Measurements from ENCODE around the gene TRERF1.

The TRERF1 gene

GRCh38 chr6:42301986-42302385 is 149.7 kb downstream of the TRERF1 start:
- DNase-seq, result no peak

- DNase-seq, result no peak
These were observed 151.0 kb downstream of the TRERF1 start for GRCh38 chr6:42300701-42301100.

GRCh38 chr6:42300185-42300584 is 151.5 kb downstream of the TRERF1 start:
- DNase-seq, result no peak

GRCh38 chr6:42297661-42298060 is 154.1 kb downstream of the TRERF1 start:
- no peak for DNase-seq

GRCh38 chr6:42296614-42297013 is 155.1 kb downstream of the TRERF1 start:
- no peak for DNase-seq

GRCh38 chr6:42295677-42296076 is 156.0 kb downstream of the TRERF1 start:
- no peak for DNase-seq

- no peak for DNase-seq
These were observed 156.5 kb downstream of the TRERF1 start for GRCh38 chr6:42295181-42295580.

- DNase-seq, result no peak
These were observed 157.0 kb downstream of the TRERF1 start for GRCh38 chr6:42294759-42295158.

GRCh38 chr6:42293386-42293977 is 158.2 kb downstream of the TRERF1 start:
- no peak for DNase-seq

GRCh38 chr6:42292004-42292740 is 159.6 kb downstream of the TRERF1 start:
- DNase-seq, result no peak

GRCh38 chr6:42287756-42288155 is 164.0 kb downstream of the TRERF1 start:
- no peak for DNase-seq

GRCh38 chr6:42281570-42281969 is 170.2 kb downstream of the TRERF1 start:
- no peak for DNase-seq

GRCh38 chr6:42280966-42281533 is 170.7 kb downstream of the TRERF1 start:
- no peak for DNase-seq

GRCh38 chr6:42279966-42280629 is 171.6 kb downstream of the TRERF1 start:
- DNase-seq, result no peak

- DNase-seq, result no peak
These were observed 172.5 kb downstream of the TRERF1 start for GRCh38 chr6:42279144-42279781.

GRCh38 chr6:42278131-42278853 is 173.4 kb downstream of the TRERF1 start:
- no peak for DNase-seq

- DNase-seq, result no peak
These were observed 175.5 kb downstream of the TRERF1 start for GRCh38 chr6:42276034-42276890.

- DNase-seq, result no peak
These were observed 176.2 kb downstream of the TRERF1 start for GRCh38 chr6:42275376-42276033.

GRCh38 chr6:42274898-42275297 is 176.8 kb downstream of the TRERF1 start:
- DNase-seq, result no peak

- no peak for DNase-seq
These were observed 179.6 kb downstream of the TRERF1 start for GRCh38 chr6:42271834-42272805.
